WTC11 (cell line): ENCODE measurements around the gene GPR153. TPM values are rescaled to one million over a fixed set of nuclear protein-coding genes. Genes with fewer than 3 reads are reported as not detected.
A peak's percentile ranks its signal among the peaks of the same experiment; 100 is the strongest.

ENCODE experiments used
- CBFB ChIP-seq: sonication (generic); formaldehyde crosslinking; IDR thresholded peaks from 2 replicates; pipeline ENCODE4 v1.8.1; 2022; ENCODE audit warnings: mild to moderate bottlenecking, low read depth, missing genetic modification reagents
- CREB1 ChIP-seq: sonication (generic); formaldehyde crosslinking; IDR thresholded peaks from 2 replicates; pipeline ENCODE4 v1.8.0; 2023; ENCODE audit warnings: mild to moderate bottlenecking, missing genetic modification reagents
- ELF4 ChIP-seq: sonication (generic); formaldehyde crosslinking; IDR thresholded peaks from 2 replicates; pipeline ENCODE4 v1.8.1; 2022; ENCODE audit warnings: low read depth, mild to moderate bottlenecking, moderate library complexity, missing genetic modification reagents
- ESRRA ChIP-seq: sonication (generic); formaldehyde crosslinking; IDR thresholded peaks from 2 replicates; pipeline ENCODE4 v1.8.1; 2022; ENCODE audit warnings: mild to moderate bottlenecking, missing genetic modification reagents, borderline replicate concordance
- FOXK1 ChIP-seq: sonication (generic); formaldehyde crosslinking; IDR thresholded peaks from 2 replicates; pipeline ENCODE4 v1.8.0; 2022; ENCODE audit warnings: mild to moderate bottlenecking, moderate library complexity, missing genetic modification reagents
- FOXP1 ChIP-seq: sonication (generic); formaldehyde crosslinking; IDR thresholded peaks from 2 replicates; pipeline ENCODE4 v1.8.0; 2022; ENCODE audit warnings: missing genetic modification reagents, mild to moderate bottlenecking, moderate library complexity, borderline replicate concordance
- GTF2I ChIP-seq: fragments of 250-450 bp; sonication (Bioruptor Pico); conservative IDR thresholded peaks from 2 replicates; pipeline ENCODE4 v1.4.0; 2021; ENCODE audit warnings: mild to moderate bottlenecking
- HMGA2 ChIP-seq: fragments of 250-450 bp; sonication (Bioruptor Pico); IDR thresholded peaks from 2 replicates; pipeline ENCODE4 v1.4.0; 2021; ENCODE audit warnings: mild to moderate bottlenecking, moderate library complexity
- IRF2 ChIP-seq: sonication (generic); formaldehyde crosslinking; IDR thresholded peaks from 2 replicates; pipeline ENCODE4 v1.8.0; 2022; ENCODE audit warnings: low read depth, missing genetic modification reagents, borderline replicate concordance
- JAZF1 ChIP-seq: fragments of 250-450 bp; sonication (Bioruptor Pico); IDR thresholded peaks from 2 replicates; pipeline ENCODE4 v1.9.0; 2021; ENCODE audit warnings: moderate library complexity, mild to moderate bottlenecking, inconsistent platforms
- JUN ChIP-seq: sonication (generic); formaldehyde crosslinking; IDR thresholded peaks from 2 replicates; pipeline ENCODE4 v1.8.0; 2023; ENCODE audit warnings: mild to moderate bottlenecking, missing genetic modification reagents
- MYBL2 ChIP-seq: sonication (generic); formaldehyde crosslinking; IDR thresholded peaks from 2 replicates; pipeline ENCODE4 v1.8.1; 2023; ENCODE audit warnings: mild to moderate bottlenecking, moderate library complexity, missing genetic modification reagents
- NFYB ChIP-seq: sonication (generic); formaldehyde crosslinking; conservative IDR thresholded peaks from 2 replicates; pipeline ENCODE4 v1.8.0; 2022; ENCODE audit warnings: low read depth, missing genetic modification reagents
- NR3C1 ChIP-seq: sonication (generic); formaldehyde crosslinking; conservative IDR thresholded peaks from 2 replicates; pipeline ENCODE4 v1.8.1; 2023; ENCODE audit warnings: low read depth, mild to moderate bottlenecking, missing genetic modification reagents
- SP1 ChIP-seq: sonication (generic); formaldehyde crosslinking; conservative IDR thresholded peaks from 2 replicates; pipeline ENCODE4 v1.8.1; 2022; ENCODE audit warnings: missing genetic modification reagents
- TEAD1 ChIP-seq: sonication (generic); formaldehyde crosslinking; IDR thresholded peaks from 2 replicates; pipeline ENCODE4 v1.8.0; 2022; ENCODE audit warnings: mild to moderate bottlenecking, missing genetic modification reagents
- ZNF232 ChIP-seq: sonication (generic); formaldehyde crosslinking; IDR thresholded peaks from 2 replicates; pipeline ENCODE4 v1.8.0; 2022; ENCODE audit warnings: mild to moderate bottlenecking, missing genetic modification reagents
- ZNF423 ChIP-seq: fragments of 250-450 bp; sonication (Bioruptor Pico); IDR thresholded peaks from 2 replicates; pipeline ENCODE4 v2.1.2; 2022; ENCODE audit warnings: mild to moderate bottlenecking, moderate library complexity
- ZNF671 ChIP-seq: fragments of 250-450 bp; sonication (Bioruptor Pico); IDR thresholded peaks from 2 replicates; pipeline ENCODE4 v1.8.0; 2021; ENCODE audit warnings: mild to moderate bottlenecking
- total RNA-seq: library from RNA; stranded (reverse); gene quantifications from 3 replicates; pipeline ENCODE4 v1.2.3, GENCODE V29; 2021
- TF ChIP-seq, protein P1 (sequence below): fragments of 250-450 bp; sonication (Bioruptor Pico); IDR thresholded peaks from 2 replicates; pipeline ENCODE4 v1.9.0; 2021; ENCODE audit warnings: mild to moderate bottlenecking
- TF ChIP-seq, protein P2 (sequence below): sonication (generic); formaldehyde crosslinking; IDR thresholded peaks from 2 replicates; pipeline ENCODE4 v1.8.1; 2023; ENCODE audit warnings: mild to moderate bottlenecking, missing genetic modification reagents, moderate library complexity
- TF ChIP-seq, protein P3 (sequence below): fragments of 200-600 bp; IDR thresholded peaks from 2 replicates; pipeline ENCODE4 v1.8.0; 2022; ENCODE audit warnings: antibody characterized with exemption
- TF ChIP-seq, protein P4 (sequence below): sonication (generic); formaldehyde crosslinking; conservative IDR thresholded peaks from 2 replicates; pipeline ENCODE4 v1.8.1; 2023; ENCODE audit warnings: mild to moderate bottlenecking, low read depth, missing genetic modification reagents, moderate library complexity
- TF ChIP-seq, protein P5 (sequence below): sonication (generic); formaldehyde crosslinking; conservative IDR thresholded peaks from 2 replicates; pipeline ENCODE4 v1.8.1; 2022; ENCODE audit warnings: mild to moderate bottlenecking, missing genetic modification reagents
- TF ChIP-seq, protein P6 (sequence below): sonication (generic); formaldehyde crosslinking; IDR thresholded peaks from 2 replicates; pipeline ENCODE4 v1.8.1; 2023; ENCODE audit warnings: mild to moderate bottlenecking, missing genetic modification reagents, borderline replicate concordance
- TF ChIP-seq, protein P7 (sequence below): sonication (generic); formaldehyde crosslinking; IDR thresholded peaks from 2 replicates; pipeline ENCODE4 v1.8.1; 2022; ENCODE audit warnings: low read depth, mild to moderate bottlenecking, moderate library complexity, missing genetic modification reagents, borderline replicate concordance
- TF ChIP-seq, protein P8 (sequence below): sonication (generic); formaldehyde crosslinking; IDR thresholded peaks from 2 replicates; pipeline ENCODE4 v1.8.0; 2022; ENCODE audit warnings: mild to moderate bottlenecking, missing genetic modification reagents

GPR153 gene
- total RNA-seq, 1 experiment from 2014 or later: 13.4 TPM

DNA sequence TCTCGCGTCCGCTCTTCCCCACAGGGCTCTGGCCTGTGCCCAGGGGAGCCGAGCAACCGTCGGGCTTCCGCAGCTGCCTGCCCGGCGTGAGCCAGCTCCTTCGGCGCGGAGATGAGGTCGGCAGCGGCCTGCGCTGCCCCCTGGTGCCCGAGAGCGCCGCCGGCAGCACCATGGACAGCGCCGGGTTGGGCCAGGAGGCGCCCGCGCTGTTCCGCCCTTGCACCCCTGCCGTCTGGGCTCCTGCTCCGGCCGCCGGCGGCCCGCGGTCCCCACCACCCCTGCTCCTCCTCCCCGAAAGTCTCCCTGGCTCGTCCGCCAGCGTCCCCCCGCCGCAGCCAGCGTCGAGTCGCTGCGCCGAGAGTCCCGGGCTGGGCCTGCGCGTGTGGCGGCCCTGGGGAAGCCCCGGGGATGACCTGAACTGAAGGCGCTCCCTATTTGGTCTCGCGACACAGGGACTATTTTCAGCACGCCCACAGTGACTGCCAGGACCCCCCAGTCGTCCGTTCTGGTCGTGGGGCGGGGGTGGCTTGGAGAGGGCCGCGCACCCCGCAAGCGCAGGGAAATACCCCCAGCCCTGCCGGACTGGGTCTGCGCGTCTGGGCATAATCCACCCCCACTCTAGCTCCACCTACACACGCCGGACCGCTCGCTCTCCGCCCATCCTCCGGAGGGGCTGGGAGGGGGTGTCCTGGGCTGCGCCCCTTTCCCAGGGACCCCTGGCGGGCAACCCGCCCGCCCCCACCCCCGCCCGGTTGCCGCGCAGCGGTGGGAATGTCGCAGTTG, 15.6 kb downstream of the GPR153 start (continued):
- TF ChIP-seq, protein P1, sequence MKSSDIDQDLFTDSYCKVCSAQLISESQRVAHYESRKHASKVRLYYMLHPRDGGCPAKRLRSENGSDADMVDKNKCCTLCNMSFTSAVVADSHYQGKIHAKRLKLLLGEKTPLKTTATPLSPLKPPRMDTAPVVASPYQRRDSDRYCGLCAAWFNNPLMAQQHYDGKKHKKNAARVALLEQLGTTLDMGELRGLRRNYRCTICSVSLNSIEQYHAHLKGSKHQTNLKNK (CRISPR knock-in tag): no peak
- TF ChIP-seq HMGA2 (CRISPR knock-in tag): no peak
- TF ChIP-seq, protein P2, sequence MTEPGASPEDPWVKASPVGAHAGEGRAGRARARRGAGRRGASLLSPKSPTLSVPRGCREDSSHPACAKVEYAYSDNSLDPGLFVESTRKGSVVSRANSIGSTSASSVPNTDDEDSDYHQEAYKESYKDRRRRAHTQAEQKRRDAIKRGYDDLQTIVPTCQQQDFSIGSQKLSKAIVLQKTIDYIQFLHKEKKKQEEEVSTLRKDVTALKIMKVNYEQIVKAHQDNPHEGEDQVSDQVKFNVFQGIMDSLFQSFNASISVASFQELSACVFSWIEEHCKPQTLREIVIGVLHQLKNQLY (CRISPR knock-in tag): peak; percentile 97
- TF ChIP-seq GTF2I: no peak
- TF ChIP-seq, protein P3, sequence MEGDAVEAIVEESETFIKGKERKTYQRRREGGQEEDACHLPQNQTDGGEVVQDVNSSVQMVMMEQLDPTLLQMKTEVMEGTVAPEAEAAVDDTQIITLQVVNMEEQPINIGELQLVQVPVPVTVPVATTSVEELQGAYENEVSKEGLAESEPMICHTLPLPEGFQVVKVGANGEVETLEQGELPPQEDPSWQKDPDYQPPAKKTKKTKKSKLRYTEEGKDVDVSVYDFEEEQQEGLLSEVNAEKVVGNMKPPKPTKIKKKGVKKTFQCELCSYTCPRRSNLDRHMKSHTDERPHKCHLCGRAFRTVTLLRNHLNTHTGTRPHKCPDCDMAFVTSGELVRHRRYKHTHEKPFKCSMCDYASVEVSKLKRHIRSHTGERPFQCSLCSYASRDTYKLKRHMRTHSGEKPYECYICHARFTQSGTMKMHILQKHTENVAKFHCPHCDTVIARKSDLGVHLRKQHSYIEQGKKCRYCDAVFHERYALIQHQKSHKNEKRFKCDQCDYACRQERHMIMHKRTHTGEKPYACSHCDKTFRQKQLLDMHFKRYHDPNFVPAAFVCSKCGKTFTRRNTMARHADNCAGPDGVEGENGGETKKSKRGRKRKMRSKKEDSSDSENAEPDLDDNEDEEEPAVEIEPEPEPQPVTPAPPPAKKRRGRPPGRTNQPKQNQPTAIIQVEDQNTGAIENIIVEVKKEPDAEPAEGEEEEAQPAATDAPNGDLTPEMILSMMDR: peak; percentile 39; the same call in 1 of the 2 replicates
- TF ChIP-seq, protein P4, sequence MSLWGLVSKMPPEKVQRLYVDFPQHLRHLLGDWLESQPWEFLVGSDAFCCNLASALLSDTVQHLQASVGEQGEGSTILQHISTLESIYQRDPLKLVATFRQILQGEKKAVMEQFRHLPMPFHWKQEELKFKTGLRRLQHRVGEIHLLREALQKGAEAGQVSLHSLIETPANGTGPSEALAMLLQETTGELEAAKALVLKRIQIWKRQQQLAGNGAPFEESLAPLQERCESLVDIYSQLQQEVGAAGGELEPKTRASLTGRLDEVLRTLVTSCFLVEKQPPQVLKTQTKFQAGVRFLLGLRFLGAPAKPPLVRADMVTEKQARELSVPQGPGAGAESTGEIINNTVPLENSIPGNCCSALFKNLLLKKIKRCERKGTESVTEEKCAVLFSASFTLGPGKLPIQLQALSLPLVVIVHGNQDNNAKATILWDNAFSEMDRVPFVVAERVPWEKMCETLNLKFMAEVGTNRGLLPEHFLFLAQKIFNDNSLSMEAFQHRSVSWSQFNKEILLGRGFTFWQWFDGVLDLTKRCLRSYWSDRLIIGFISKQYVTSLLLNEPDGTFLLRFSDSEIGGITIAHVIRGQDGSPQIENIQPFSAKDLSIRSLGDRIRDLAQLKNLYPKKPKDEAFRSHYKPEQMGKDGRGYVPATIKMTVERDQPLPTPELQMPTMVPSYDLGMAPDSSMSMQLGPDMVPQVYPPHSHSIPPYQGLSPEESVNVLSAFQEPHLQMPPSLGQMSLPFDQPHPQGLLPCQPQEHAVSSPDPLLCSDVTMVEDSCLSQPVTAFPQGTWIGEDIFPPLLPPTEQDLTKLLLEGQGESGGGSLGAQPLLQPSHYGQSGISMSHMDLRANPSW: no peak
- TF ChIP-seq IRF2 (CRISPR knock-in tag): peak; percentile 60; the same call in 1 of the 2 replicates
- no peak for TF ChIP-seq JAZF1 (CRISPR knock-in tag)
- TF ChIP-seq ZNF671 (CRISPR knock-in tag): no peak
- peak; percentile 94 for TF ChIP-seq CREB1 (CRISPR knock-in tag)
- TF ChIP-seq ZNF423 (CRISPR knock-in tag): peak; percentile 49; the same call in 1 of the 2 replicates
- TF ChIP-seq, protein P5, sequence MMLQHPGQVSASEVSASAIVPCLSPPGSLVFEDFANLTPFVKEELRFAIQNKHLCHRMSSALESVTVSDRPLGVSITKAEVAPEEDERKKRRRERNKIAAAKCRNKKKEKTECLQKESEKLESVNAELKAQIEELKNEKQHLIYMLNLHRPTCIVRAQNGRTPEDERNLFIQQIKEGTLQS: peak; percentile 39; the same call in 1 of the 2 replicates
- TF ChIP-seq NR3C1 (CRISPR knock-in tag): peak; percentile 84; the same call in 1 of the 2 replicates
- peak; percentile 97 for TF ChIP-seq TEAD1 (CRISPR knock-in tag)
- peak; percentile 98 for TF ChIP-seq JUN (CRISPR knock-in tag)
- TF ChIP-seq ELF4 (CRISPR knock-in tag): peak; percentile 95
- TF ChIP-seq MYBL2 (CRISPR knock-in tag): peak; percentile 93
- TF ChIP-seq CBFB (CRISPR knock-in tag): no peak; the same call in 1 of the 2 replicates
- peak; percentile 95 for TF ChIP-seq FOXK1 (CRISPR knock-in tag)
- TF ChIP-seq, protein P6, sequence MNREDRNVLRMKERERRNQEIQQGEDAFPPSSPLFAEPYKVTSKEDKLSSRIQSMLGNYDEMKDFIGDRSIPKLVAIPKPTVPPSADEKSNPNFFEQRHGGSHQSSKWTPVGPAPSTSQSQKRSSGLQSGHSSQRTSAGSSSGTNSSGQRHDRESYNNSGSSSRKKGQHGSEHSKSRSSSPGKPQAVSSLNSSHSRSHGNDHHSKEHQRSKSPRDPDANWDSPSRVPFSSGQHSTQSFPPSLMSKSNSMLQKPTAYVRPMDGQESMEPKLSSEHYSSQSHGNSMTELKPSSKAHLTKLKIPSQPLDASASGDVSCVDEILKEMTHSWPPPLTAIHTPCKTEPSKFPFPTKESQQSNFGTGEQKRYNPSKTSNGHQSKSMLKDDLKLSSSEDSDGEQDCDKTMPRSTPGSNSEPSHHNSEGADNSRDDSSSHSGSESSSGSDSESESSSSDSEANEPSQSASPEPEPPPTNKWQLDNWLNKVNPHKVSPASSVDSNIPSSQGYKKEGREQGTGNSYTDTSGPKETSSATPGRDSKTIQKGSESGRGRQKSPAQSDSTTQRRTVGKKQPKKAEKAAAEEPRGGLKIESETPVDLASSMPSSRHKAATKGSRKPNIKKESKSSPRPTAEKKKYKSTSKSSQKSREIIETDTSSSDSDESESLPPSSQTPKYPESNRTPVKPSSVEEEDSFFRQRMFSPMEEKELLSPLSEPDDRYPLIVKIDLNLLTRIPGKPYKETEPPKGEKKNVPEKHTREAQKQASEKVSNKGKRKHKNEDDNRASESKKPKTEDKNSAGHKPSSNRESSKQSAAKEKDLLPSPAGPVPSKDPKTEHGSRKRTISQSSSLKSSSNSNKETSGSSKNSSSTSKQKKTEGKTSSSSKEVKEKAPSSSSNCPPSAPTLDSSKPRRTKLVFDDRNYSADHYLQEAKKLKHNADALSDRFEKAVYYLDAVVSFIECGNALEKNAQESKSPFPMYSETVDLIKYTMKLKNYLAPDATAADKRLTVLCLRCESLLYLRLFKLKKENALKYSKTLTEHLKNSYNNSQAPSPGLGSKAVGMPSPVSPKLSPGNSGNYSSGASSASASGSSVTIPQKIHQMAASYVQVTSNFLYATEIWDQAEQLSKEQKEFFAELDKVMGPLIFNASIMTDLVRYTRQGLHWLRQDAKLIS (CRISPR knock-in tag): peak; percentile 81; the same call in 1 of the 2 replicates
- TF ChIP-seq, protein P7, sequence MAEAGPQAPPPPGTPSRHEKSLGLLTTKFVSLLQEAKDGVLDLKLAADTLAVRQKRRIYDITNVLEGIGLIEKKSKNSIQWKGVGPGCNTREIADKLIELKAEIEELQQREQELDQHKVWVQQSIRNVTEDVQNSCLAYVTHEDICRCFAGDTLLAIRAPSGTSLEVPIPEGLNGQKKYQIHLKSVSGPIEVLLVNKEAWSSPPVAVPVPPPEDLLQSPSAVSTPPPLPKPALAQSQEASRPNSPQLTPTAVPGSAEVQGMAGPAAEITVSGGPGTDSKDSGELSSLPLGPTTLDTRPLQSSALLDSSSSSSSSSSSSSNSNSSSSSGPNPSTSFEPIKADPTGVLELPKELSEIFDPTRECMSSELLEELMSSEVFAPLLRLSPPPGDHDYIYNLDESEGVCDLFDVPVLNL (CRISPR knock-in tag): peak; percentile 91
- TF ChIP-seq SP1 (CRISPR knock-in tag): peak; percentile 85
- TF ChIP-seq NFYB: peak; percentile 51; the same call in 1 of the 2 replicates
- peak; percentile 96 for TF ChIP-seq ESRRA
- TF ChIP-seq FOXP1 (CRISPR knock-in tag): peak; percentile 99
- TF ChIP-seq ZNF232 (CRISPR knock-in tag): peak; percentile 94
- TF ChIP-seq, protein P8, sequence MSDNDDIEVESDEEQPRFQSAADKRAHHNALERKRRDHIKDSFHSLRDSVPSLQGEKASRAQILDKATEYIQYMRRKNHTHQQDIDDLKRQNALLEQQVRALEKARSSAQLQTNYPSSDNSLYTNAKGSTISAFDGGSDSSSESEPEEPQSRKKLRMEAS (CRISPR knock-in tag): peak; percentile 73; the same call in 1 of the 2 replicates
